CD4-positive, alpha-beta T cell treated with Interferon alpha-2 for 1 hour (primary cell): ENCODE results near the gene SMARCA2.
A peak's percentile ranks its signal among the peaks of the same experiment; 100 is the strongest.

Source experiments
- DNase-seq, 2 donors: peaks; one replicate each; pipeline ENCODE4 v3.0.0-alpha.2; 2020 to 2022

SMARCA2 gene

DNA sequence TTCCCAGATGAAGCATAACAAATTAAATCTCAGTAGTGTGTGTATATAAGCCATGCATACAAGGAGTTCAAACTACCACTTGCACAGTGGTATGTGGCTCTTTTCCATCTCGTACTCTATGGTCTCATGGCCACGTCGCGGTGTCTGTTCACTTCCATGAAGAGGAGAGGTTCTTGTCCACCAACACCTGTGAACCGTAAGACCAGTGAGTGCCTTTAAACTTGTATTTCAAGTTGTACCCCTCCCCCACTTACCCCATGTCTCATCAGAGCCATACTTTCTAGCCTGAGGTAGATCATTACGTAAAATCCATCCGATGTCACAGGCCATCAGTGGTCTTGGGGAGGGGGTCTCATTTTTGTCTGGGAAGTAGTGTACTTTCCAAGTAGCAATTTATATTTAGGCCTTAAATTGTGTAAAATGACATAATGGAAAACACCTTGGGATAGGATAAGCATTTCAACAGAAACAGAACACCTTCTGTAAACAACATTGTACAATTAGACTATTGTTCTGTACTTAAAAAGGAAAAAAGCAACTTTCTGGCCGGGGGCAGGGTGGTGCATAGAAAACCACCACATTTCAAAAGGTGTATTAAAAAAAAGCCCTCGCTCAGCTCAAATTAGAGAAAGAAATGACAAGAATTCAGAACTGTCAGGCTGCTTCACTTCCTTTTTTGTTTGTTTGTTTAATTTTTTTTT lies 163.0 kb downstream of the SMARCA2 start:
- no peak for DNase-seq

DNA sequence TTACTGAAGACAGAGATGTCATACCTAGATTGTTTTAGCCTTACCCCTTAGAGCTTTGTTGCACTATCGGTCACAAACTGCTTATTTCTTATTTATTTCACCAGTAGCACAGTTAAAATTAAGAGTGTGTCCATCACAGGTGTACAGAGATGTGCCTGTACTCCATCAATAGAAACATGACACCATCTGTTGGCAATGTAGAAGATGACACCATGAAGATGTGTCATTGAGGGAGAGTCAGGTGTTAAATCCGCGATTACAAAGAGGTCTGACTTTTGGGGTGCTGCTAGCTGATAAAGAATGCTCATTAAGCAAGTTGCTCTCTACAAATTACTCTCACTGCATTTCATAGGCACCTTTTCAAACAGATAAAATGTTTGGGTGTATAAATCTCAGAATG lies 164.4 kb downstream of the SMARCA2 start:
- peak in 1 of 2 donors; percentile 18 for DNase-seq

- DNase-seq = no peak
Observed at GRCh38 chr9:2180154-2180553, 165.0 kb downstream of the SMARCA2 start.

GRCh38 chr9:2180704-2181103 lies 165.6 kb downstream of the SMARCA2 start:
- DNase-seq = no peak

DNA sequence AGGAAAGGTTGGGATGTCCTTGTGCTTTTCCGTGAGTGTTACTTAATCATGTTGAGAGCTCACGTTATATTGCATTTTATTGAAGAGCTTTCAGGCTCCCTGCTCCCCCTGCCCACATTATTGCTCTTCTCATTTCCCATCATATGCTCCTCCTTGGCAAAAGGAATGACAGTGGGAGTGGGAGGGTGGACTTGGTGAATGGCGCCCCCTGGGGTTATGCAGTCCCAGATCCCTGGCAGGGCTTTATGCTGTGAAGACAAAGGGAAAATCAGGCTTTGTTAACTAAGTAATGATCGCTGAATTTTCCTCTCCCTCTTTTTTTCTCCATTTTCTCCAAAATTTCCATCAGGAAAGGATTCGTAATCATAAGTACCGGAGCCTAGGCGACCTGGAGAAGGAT lies 166.6 kb downstream of the SMARCA2 start:
- DNase-seq = peak; percentile 6 to 15

GRCh38 chr9:2190939-2191608 lies 175.9 kb downstream of the SMARCA2 start:
- DNase-seq = no peak

- no peak for DNase-seq
Observed at GRCh38 chr9:2191609-2191972, 176.4 kb downstream of the SMARCA2 start.

- DNase-seq = no peak
Observed at GRCh38 chr9:2192356-2192979, 177.3 kb downstream of the SMARCA2 start.

DNA sequence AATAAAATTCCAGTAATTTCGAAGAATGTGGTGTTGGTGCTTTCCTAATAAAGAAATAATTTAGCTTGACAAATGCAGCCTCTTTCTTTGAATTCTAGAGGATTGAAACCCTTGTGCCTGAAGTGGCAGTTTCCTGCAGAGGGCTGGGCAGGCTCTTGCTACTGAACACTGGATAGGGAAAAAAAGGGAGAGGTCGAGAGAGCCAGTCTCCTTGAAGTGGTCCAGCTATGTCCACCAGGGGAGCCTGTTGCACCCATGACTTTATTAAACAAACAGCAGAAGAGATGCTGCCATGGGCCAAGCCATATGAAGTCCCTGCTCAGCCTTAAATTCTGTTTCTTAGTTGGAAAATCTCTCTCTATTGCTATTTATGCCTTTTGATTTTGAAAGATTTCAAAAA lies 178.4 kb downstream of the SMARCA2 start:
- DNase-seq = no peak

GRCh38 chr9:2195211-2195610 lies 180.1 kb downstream of the SMARCA2 start:
- DNase-seq = no peak

GRCh38 chr9:2196757-2197156 lies 181.6 kb downstream of the SMARCA2 start:
- DNase-seq = no peak

DNA sequence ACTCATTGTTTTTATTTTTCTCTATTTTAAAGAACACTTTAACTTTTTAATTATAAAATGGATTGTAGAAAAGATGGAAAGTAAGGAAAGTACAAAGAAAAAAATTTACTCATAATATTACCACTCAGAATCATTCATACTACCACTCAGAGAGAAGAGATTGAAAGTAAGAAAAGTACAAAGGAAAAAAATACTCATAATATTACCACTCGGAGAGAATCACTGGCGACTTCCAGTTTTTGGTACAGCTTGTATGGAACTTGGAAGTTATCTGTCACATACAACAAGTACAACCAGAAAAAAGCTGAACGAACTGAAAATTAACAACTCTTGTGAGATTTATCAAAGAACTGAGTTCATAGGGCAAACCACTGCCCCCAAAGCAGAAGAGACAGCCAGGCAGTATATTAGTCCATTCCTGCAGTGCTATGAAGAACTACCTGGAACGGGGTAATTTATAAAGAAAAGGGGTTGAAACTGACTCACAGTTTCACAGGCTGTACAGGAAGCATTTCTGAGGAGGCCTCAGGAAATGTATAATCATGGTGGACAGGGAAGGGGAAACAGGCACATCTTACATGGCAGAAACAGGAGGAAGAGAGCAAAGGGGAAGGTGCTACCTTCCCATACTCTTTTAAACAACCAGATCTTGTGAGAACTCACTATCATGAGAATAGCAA lies 183.9 kb downstream of the SMARCA2 start:
- DNase-seq = no peak

- DNase-seq = no peak
Observed at GRCh38 chr9:2199999-2200796, 185.1 kb downstream of the SMARCA2 start.

DNA sequence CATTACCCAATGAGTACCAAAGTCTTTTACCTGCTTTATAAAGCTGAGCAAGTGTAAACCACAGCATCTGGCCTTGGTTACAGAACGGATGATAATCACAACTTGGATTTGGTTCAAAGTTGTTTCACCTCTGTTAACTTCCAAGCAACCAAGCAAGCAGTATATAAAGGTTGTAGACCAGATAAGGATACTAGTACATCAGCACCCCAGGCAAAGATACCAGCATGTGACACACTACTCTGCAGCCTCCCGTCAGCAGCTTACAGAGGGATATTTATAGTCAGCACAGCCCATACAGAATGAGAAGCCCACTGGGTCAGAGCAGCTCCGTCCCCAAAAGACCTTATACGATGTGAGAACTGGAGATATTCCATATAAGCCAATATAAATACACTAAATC lies 193.3 kb downstream of the SMARCA2 start:
- no peak for DNase-seq

GRCh38 chr9:2208991-2209390 lies 193.8 kb downstream of the SMARCA2 start:
- DNase-seq = no peak

GRCh38 chr9:2209400-2209799 lies 194.3 kb downstream of the SMARCA2 start:
- no peak for DNase-seq

DNA sequence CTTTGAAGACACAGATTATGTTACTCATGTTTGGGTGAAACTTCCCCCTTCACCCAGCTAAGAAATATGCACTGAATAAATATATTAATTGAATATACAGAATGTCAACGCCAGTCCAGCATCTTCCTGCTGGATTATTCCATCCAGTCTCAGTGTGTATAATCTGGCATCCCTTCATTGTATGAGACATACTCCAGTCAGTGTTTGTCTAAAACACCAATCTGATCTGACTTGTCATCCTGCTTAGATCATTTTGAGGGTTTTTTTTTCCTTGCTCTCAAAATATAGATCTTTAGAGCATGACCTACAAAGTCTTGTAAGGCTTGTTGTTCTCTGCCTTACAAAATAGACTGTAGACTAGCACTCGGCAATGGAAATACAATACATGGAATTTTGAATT lies 195.1 kb downstream of the SMARCA2 start:
- DNase-seq = no peak

- DNase-seq = no peak
Observed at GRCh38 chr9:2213830-2214468, 198.8 kb downstream of the SMARCA2 start.

- no peak for DNase-seq
Observed at GRCh38 chr9:2214707-2215106, 199.6 kb downstream of the SMARCA2 start.

- no peak for DNase-seq
Observed at GRCh38 chr9:2215921-2216441, 200.8 kb downstream of the SMARCA2 start.

DNA sequence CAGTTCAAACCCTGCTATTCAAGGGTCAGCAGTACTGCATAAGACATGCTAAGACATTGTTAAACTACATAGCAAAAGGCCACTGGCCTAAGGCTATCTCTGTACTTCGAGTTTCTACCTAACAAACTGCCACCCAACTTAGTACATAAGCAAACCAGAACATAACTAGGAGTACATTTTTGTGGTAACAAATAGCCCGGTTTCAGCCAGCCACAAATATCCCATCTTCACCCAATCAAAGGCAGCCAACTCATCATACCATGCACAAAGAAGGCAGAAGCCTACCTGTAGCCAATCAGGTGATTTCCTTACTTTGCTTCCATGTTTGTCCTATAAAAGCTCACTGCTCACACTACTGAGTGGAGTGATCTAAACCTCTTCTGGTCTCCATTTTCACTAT lies 201.4 kb downstream of the SMARCA2 start:
- DNase-seq = no peak

DNA sequence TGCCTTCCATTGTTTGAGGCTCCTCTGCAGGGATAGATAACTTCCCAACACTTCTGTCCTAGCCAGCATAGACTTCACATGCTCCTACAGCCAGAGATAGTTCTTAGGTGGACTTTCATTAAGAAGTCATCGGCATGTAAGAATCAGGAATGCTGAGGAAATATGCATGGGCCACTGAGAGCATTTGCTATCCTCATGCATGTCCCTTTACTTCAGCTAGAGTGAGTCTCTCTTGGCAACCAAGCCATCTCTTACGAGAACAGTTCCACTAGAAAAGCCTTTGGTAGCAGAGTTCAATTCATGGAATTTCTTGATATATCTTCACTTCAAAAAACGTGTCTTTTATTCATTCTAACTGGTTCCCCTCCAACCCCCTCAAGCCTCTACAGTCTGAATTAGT lies 202.4 kb downstream of the SMARCA2 start:
- DNase-seq = no peak
